HepG2 (cell line): ENCODE results near the gene MEPCE. TPM values are rescaled to one million over a fixed set of nuclear protein-coding genes. Genes with fewer than 3 reads are reported as not detected.

Experiments used
- AGO2 ChIP-seq: fragments of 200-400 bp; formaldehyde crosslinking; optimal IDR thresholded peaks from 2 replicates; pipeline ENCODE3; 2017; ENCODE audit warnings: mild to moderate bottlenecking, low read depth, low read length, moderate library complexity
- GTF3A ChIP-seq: sonication (generic); formaldehyde crosslinking; conservative IDR thresholded peaks from 2 replicates; pipeline ENCODE4 v1.4.0; 2020; ENCODE audit warnings: mild to moderate bottlenecking, missing genetic modification reagents
- HNRNPLL ChIP-seq: fragments of 200-400 bp; formaldehyde crosslinking; IDR thresholded peaks from 2 replicates; pipeline ENCODE4 v1.6.1; 2017; ENCODE audit warnings: mild to moderate bottlenecking, low read depth, low read length; ENCODE audit not compliant: poor library complexity, severe bottlenecking
- IRF1 ChIP-seq: sonication (generic); formaldehyde crosslinking; IDR thresholded peaks from 2 replicates; pipeline ENCODE4 v1.4.0; 2020; ENCODE audit warnings: low read depth, mild to moderate bottlenecking, missing genetic modification reagents
- MEIS1 ChIP-seq: sonication (generic); formaldehyde crosslinking; IDR thresholded peaks from 2 replicates; pipeline ENCODE4 v1.9.0; 2021; ENCODE audit warnings: mild to moderate bottlenecking, missing genetic modification reagents, moderate library complexity, borderline replicate concordance
- MXD4 ChIP-seq: IDR thresholded peaks from 2 replicates; pipeline ENCODE4 v1.6.1; 2016; ENCODE audit warnings: mild to moderate bottlenecking, missing biosample characterization, missing genetic modification reagents
- NFKBIZ ChIP-seq: IDR thresholded peaks from 2 replicates; pipeline ENCODE4 v1.6.1; 2018; ENCODE audit warnings: missing genetic modification reagents, missing compliant biosample characterization
- NFYB ChIP-seq: sonication (generic); formaldehyde crosslinking; IDR thresholded peaks from 2 replicates; pipeline ENCODE4 v1.4.0; 2020; ENCODE audit warnings: missing genetic modification reagents
- PAX8 ChIP-seq: sonication (generic); formaldehyde crosslinking; IDR thresholded peaks from 2 replicates; pipeline ENCODE4 v1.8.0; 2022; ENCODE audit warnings: mild to moderate bottlenecking, missing genetic modification reagents, borderline replicate concordance
- PHF20 ChIP-seq: sonication (generic); formaldehyde crosslinking; IDR thresholded peaks from 2 replicates; pipeline ENCODE4 v1.5.0; 2020; ENCODE audit warnings: mild to moderate bottlenecking, missing genetic modification reagents
- POLR2AphosphoS2 ChIP-seq: IDR thresholded peaks from 2 replicates; pipeline ENCODE4 v1.6.1; 2011; ENCODE audit warnings: low read depth, low read length, improper control_type of control experiment
- PRPF4 ChIP-seq: fragments of 200-400 bp; formaldehyde crosslinking; IDR thresholded peaks from 2 replicates; pipeline ENCODE4 v1.6.1; 2016; ENCODE audit warnings: low read length, low read depth; ENCODE audit not compliant: poor library complexity, severe bottlenecking
- SIN3A ChIP-seq: IDR thresholded peaks from 2 replicates; pipeline ENCODE4 v1.6.1; 2011; ENCODE audit warnings: low read depth, mild to moderate bottlenecking, control low read depth, low read length, borderline replicate concordance
- SPEN ChIP-seq: sonication (generic); formaldehyde crosslinking; IDR thresholded peaks from 2 replicates; pipeline ENCODE4 v1.5.1; 2020; ENCODE audit warnings: low read depth, mild to moderate bottlenecking, missing genetic modification reagents
- SYNCRIP ChIP-seq: fragments of 200-400 bp; formaldehyde crosslinking; IDR thresholded peaks from 2 replicates; pipeline ENCODE4 v1.6.1; 2018; ENCODE audit warnings: mild to moderate bottlenecking, low read depth, low read length; ENCODE audit not compliant: insufficient read depth
- ZHX1 ChIP-seq: sonication (generic); formaldehyde crosslinking; IDR thresholded peaks from 2 replicates; pipeline ENCODE4 v1.8.1; 2022; ENCODE audit warnings: low read depth, mild to moderate bottlenecking, missing genetic modification reagents
- ZNF264 ChIP-seq: sonication (generic); formaldehyde crosslinking; IDR thresholded peaks from 2 replicates; pipeline ENCODE4 v1.4.0; 2020; ENCODE audit warnings: missing genetic modification reagents
- ZNF30 ChIP-seq: sonication (generic); formaldehyde crosslinking; IDR thresholded peaks from 2 replicates; pipeline ENCODE4 v1.5.0; 2020; ENCODE audit warnings: mild to moderate bottlenecking, missing genetic modification reagents
- ZNF331 ChIP-seq: sonication (generic); formaldehyde crosslinking; IDR thresholded peaks from 2 replicates; pipeline ENCODE4 v1.4.0; 2020; ENCODE audit warnings: missing genetic modification reagents
- ZNF598 ChIP-seq: sonication (generic); formaldehyde crosslinking; IDR thresholded peaks from 2 replicates; pipeline ENCODE4 v1.5.1; 2020; ENCODE audit warnings: mild to moderate bottlenecking, missing genetic modification reagents, borderline replicate concordance
- ZNF713 ChIP-seq: sonication (generic); formaldehyde crosslinking; IDR thresholded peaks from 2 replicates; pipeline ENCODE4 v1.4.0; 2020; ENCODE audit warnings: mild to moderate bottlenecking, missing genetic modification reagents
- ZNF788 ChIP-seq: sonication (generic); formaldehyde crosslinking; IDR thresholded peaks from 2 replicates; pipeline ENCODE4 v1.5.0; 2020; ENCODE audit warnings: mild to moderate bottlenecking, missing genetic modification reagents, borderline replicate concordance
- polyA plus RNA-seq, 8 experiments: library from polyadenylated mRNA; depleted of rRNA in 3 of 8; stranded (reverse) in 7 of 8; unstranded in 1 of 8; fragments of >200 nt; fragmentation: Illumina TruSeq in 4 of 8; extraction: Trizol in 4 of 8; gene quantifications; 2 replicates each; pipeline versions ENCODE4 v1.2.1 to v1.2.3, GENCODE V29; 2011 to 2016; ENCODE audit warnings: low read depth in 4 of 8, missing spikeins in 1 of 8, mixed read lengths in 1 of 8; ENCODE audit not compliant: insufficient read depth in 1 of 8
- total RNA-seq, 5 experiments: library from RNA; depleted of rRNA; stranded (reverse); fragments of >200 nt; fragmentation: Illumina TruSeq; extraction: Trizol; gene quantifications; 2 replicates each; pipeline ENCODE4 v1.2.3, GENCODE V29; 2016; ENCODE audit warnings: low read depth in 1 of 5
- TF ChIP-seq, protein P1 (sequence below): IDR thresholded peaks from 2 replicates; pipeline ENCODE4 v1.6.1; 2018; ENCODE audit warnings: missing genetic modification reagents
- TF ChIP-seq, protein P2 (sequence below): sonication (generic); formaldehyde crosslinking; IDR thresholded peaks from 2 replicates; pipeline ENCODE4 v1.4.0; 2020; ENCODE audit warnings: mild to moderate bottlenecking, missing genetic modification reagents

Gene MEPCE
- total and polyA plus RNA-seq, 2 of the 13 experiments (the other 11 are each of a cell fraction or from before 2014, with no cell fraction given), result 12.3 to 26.0 TPM

GRCh38 chr7:100429637-100430492, at the start of gene MEPCE (continued):
- TF ChIP-seq PRPF4 (no peak), PAX8 (CRISPR knock-in tag) (no peak), NFKBIZ (CRISPR knock-in tag) (no peak), SIN3A (0 out of 2 replicates have a peak, but pooled peaks have one; percentile 14), MXD4 (no peak), GTF3A (CRISPR knock-in tag) (no peak), ZNF598 (no peak), POLR2AphosphoS2 (no peak), ZNF788 (no peak), ZHX1 (CRISPR knock-in tag) (no peak), MEIS1 (no peak), ZNF713 (CRISPR knock-in tag) (peak; percentile 63; the same call in 1 of the 2 replicates), ZNF264 (CRISPR knock-in tag) (0 out of 2 replicates have a peak, but pooled peaks have one; percentile 48), NFYB (CRISPR knock-in tag) (no peak), PHF20 (CRISPR knock-in tag) (no peak), SYNCRIP (no peak), IRF1 (CRISPR knock-in tag) (no peak), SPEN (CRISPR knock-in tag) (no peak; the same call in 1 of the 2 replicates), ZNF30 (no peak), HNRNPLL (no peak), AGO2 (peak; percentile 94), ZNF331 (CRISPR knock-in tag) (no peak)
- TF ChIP-seq, protein P1, sequence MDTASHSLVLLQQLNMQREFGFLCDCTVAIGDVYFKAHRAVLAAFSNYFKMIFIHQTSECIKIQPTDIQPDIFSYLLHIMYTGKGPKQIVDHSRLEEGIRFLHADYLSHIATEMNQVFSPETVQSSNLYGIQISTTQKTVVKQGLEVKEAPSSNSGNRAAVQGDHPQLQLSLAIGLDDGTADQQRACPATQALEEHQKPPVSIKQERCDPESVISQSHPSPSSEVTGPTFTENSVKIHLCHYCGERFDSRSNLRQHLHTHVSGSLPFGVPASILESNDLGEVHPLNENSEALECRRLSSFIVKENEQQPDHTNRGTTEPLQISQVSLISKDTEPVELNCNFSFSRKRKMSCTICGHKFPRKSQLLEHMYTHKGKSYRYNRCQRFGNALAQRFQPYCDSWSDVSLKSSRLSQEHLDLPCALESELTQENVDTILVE (CRISPR knock-in tag), result no peak
- TF ChIP-seq, protein P2, sequence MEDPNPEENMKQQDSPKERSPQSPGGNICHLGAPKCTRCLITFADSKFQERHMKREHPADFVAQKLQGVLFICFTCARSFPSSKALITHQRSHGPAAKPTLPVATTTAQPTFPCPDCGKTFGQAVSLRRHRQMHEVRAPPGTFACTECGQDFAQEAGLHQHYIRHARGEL, result no peak
